Stimulated activated naive B cell treated with anti-CD40 and anti-IgM and Interleukin-4, amounts not matched to agents 10 μg/mL and 1 μg/mL and 100 μg/mL, for 72 hours (primary cell): ENCODE results near the gene ITPR2.

Experiments
- ATAC-seq, 2 donors: fragments of 150-1000 bp; cut with Tn5 transposase; replicated peaks; 2 replicates each; pipeline ENCODE4 v1.10.0; 2021; ENCODE audit warnings: moderate library complexity in 1 of 2
- DNase-seq: peaks from one replicate; pipeline ENCODE4 v3.0.0; 2021
- H3K27ac Mint-ChIP-seq: one replicate; pipeline ENCODE4 v1.8.0; 2022; ENCODE audit warnings: mild to moderate bottlenecking, mixed read lengths
- H3K27me3 Mint-ChIP-seq, 2 donors: one replicate each; pipeline ENCODE4 v1.8.0; 2022; ENCODE audit warnings: mixed read lengths in 2 of 2
- H3K36me3 Mint-ChIP-seq, 2 donors: one replicate each; pipeline ENCODE4 v1.8.0; 2022; ENCODE audit warnings: mixed read lengths in 2 of 2, mild to moderate bottlenecking in 1 of 2
- H3K4me1 Mint-ChIP-seq, 2 donors: one replicate each; pipeline ENCODE4 v1.8.0; 2022; ENCODE audit warnings: mixed read lengths in 2 of 2, mild to moderate bottlenecking in 1 of 2
- H3K4me3 Mint-ChIP-seq, 2 donors: one replicate each; pipeline ENCODE4 v1.8.0; 2022; ENCODE audit warnings: mild to moderate bottlenecking in 2 of 2, mixed read lengths in 2 of 2, moderate library complexity in 1 of 2
- H3K9me3 Mint-ChIP-seq, 2 donors: one replicate each; pipeline ENCODE4 v1.8.0; 2022; ENCODE audit warnings: mixed read lengths in 2 of 2, mild to moderate bottlenecking in 1 of 2

Gene ITPR2

DNA sequence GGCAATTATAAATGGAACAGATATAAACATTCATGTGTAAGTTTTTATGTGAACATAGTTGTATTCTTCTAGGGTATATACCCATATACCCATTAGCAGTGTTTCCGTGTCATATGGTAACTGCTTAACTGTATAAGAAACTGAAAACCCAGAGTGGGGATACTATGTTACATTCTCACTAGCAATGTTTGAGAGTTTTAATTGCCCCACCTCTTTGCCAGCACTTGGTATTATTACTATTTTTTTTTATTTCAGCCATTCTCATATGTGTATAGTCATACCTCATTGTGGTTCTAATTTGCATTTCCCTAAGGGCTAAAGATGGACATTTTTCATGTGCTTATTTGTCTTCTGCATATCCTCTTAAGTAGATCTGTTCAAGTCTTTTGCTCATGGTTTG lies 28.7 kb upstream of the ITPR2 start:
- H3K9me3 Mint-ChIP-seq = no peaks in the 10 kb centered on the region
- ATAC-seq (peak in 1 of 2 donors; percentile 23), DNase-seq (no peak)
- no peaks in the 10 kb centered on the region for H3K36me3 Mint-ChIP-seq
- H3K4me3 Mint-ChIP-seq = no peak overlapping the region
- peaks cover 0 to under 1% of the 10 kb centered on the region in 2 donors for H3K4me1 Mint-ChIP-seq
- peaks cover 0 to 8% of the 10 kb centered on the region in 2 donors for H3K27me3 Mint-ChIP-seq
- no peak overlapping the region for H3K27ac Mint-ChIP-seq

DNA sequence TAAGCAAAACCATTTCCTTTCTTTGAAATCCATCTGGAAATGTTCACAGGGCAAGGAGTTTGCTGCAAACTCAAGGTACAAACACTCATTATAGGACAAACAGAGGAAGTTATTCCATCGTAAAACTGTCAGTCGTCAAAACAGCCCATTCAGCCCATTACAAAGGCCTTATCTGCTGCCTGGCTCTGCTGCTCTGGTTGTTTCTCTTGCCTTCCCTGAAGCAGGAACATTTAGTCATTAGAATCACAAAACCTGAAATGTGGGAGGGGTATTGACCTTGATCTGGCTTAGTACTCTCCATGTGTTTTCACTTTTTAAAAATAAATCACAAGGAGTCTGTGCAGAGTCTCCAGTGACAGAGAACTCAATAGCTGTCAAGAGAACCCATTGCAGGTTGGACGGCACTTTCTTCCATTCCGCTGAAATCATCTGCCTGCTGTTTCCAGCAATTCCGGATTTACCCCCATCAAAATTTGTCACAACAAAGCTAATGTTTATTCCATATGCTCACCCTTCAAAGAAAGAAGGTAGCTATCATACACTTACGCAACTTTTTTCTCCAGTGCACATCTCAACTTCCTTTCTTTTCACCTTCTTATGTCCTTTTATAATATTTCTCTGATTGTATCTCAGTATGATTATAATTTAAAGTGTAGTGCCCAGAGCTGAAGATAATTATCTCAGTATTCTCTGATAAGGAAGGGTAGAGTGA lies 24.6 kb upstream of the ITPR2 start:
- ATAC-seq (no peak), DNase-seq (no peak)
- H3K27ac Mint-ChIP-seq = no peak overlapping the region
- H3K9me3 Mint-ChIP-seq = no peaks in the 10 kb centered on the region
- H3K4me3 Mint-ChIP-seq = no peak overlapping the region
- H3K36me3 Mint-ChIP-seq = no peaks in the 10 kb centered on the region
- peaks cover 0 to 1% of the 10 kb centered on the region in 2 donors for H3K4me1 Mint-ChIP-seq
- no peaks in the 10 kb centered on the region for H3K27me3 Mint-ChIP-seq

DNA sequence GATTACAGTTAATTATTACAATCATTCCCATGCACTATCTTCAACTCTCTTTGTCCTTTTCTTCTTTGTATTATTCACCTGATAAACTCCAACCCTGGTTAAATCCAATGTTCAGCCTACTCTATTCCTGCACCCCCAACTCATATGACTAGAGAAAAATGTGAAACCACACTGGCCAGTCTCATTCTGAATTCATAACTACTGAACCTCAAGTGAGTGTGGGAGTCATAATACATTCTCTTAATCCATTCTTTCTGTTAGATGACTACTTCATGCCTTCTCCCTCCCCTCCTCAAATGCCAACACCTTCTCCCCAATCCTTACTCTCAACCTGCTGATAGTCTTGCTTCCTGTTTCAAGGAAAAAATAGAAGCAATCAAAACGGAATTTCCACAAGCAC lies 22.3 kb upstream of the ITPR2 start:
- Mint-ChIP-seq H3K4me3 (no peak overlapping the region), H3K9me3 (no peaks in the 10 kb centered on the region), H3K4me1 (peaks cover 0 to 1% of the 10 kb centered on the region in 2 donors), H3K27me3 (no peaks in the 10 kb centered on the region), H3K27ac (no peak overlapping the region), H3K36me3 (no peaks in the 10 kb centered on the region)
- no peak for DNase-seq
- no peak for ATAC-seq

DNA sequence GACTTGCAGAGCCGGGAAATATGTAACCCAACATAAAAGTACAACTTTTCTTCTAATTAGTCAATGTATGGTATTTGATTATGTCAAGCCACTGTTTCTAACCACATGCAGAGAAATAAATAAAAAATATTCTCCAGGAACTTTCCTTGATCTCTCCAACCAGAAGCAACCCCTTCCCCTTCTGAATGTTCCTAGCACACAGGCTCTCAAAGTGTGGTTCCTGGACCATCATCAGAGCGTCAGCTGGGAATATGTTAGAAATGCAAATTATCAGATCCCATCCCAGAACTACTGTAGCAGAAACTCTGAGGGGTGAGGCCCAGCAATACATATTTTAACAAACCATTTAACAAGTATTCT lies 21.0 kb upstream of the ITPR2 start:
- DNase-seq (no peak), ATAC-seq (no peak)
- no peak overlapping the region for H3K4me3 Mint-ChIP-seq
- H3K27me3 Mint-ChIP-seq = no peaks in the 10 kb centered on the region
- H3K36me3 Mint-ChIP-seq = no peaks in the 10 kb centered on the region
- H3K9me3 Mint-ChIP-seq = no peaks in the 10 kb centered on the region
- H3K27ac Mint-ChIP-seq = no peak overlapping the region
- peaks cover 0 to 1% of the 10 kb centered on the region in 2 donors for H3K4me1 Mint-ChIP-seq

DNA sequence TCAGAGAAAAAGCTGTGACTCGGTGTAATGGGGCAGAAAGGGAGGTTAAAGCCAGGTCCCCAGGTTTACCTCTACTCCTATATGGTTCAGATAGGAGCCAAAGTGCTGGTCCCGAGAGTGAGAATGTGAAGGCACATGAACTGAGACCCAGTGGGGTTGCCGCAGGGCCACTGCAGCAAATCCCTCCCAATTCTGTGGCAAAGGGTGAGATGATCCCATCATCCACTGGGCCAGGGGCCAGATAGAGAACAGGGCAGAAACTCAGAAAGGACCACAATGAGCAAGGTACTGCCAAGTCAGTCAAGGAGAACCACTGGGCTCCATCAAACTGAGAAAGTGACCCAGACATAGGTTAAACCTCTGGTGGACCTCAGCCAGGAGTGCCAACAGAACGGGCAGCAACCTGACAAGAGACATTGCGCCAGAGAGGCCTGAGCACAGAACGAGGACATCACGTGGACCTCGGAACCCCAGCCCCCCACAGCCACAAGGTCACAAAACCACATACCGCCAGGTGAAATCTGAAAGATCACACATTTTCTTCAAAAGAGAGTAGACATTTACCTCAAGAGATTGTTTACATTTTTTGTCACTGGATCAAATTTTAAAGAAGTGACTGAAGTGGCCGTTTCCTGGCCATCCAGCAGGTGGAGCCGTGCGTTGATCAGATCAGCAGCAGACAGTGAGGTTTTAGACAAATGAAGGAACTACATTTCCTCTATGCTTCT lies 20.5 kb upstream of the ITPR2 start:
- ATAC-seq = peak; percentile 88 to 92

DNA sequence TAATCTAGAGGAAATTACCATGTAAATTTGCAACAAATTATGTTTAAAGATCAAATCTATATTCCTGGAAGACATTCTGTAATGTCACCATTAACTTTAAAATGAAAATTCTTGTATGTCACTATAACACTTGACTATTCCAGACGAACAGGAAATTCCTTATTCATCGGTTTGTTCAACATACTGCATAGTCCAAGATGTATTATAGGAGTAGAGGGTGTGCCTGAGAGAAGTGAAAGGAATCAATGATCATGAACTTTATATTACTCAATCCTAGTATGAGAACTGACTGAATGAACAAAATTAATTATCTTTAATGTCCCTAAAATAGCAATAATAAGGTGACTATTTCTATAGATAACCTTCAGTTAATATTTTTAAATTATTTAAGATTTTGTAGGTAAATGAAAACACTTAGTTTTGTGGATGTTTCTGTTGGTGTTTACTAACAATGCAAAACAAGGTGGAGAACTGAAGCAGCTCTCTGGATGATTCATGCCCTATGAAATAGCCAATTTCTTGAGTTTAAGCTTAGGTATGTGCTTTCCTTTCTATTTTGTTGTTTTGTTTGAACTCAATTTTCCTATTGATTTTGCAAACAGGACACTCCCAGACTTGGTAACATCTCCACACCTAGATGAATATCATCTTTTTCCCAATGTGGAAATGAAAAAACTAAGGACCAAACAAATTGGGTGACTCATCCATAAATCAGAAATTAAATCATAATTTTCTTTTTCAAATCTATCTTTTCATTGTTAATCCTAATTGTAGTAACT lies 18.2 kb upstream of the ITPR2 start:
- H3K27ac Mint-ChIP-seq = no peak overlapping the region
- H3K4me1 Mint-ChIP-seq = peaks cover 6 to 7% of the 10 kb centered on the region in 2 donors
- H3K36me3 Mint-ChIP-seq = no peaks in the 10 kb centered on the region
- no peaks in the 10 kb centered on the region for H3K27me3 Mint-ChIP-seq
- H3K4me3 Mint-ChIP-seq = no peak overlapping the region
- no peak for DNase-seq
- peaks cover 0 to 1% of the 10 kb centered on the region in 2 donors for H3K9me3 Mint-ChIP-seq
- no peak for ATAC-seq

More for the DNA sequence above, 20.5 kb upstream of the ITPR2 start:
- H3K36me3 Mint-ChIP-seq = no peaks in the 10 kb centered on the region
- peak; percentile 48 for DNase-seq
- no peaks in the 10 kb centered on the region for H3K27me3 Mint-ChIP-seq
- no peaks in the 10 kb centered on the region for H3K9me3 Mint-ChIP-seq
- H3K4me1 Mint-ChIP-seq = peaks cover 0 to 1% of the 10 kb centered on the region in 2 donors
- H3K27ac Mint-ChIP-seq = peak overlapping the region; percentile 25
- no peak overlapping the region for H3K4me3 Mint-ChIP-seq

DNA sequence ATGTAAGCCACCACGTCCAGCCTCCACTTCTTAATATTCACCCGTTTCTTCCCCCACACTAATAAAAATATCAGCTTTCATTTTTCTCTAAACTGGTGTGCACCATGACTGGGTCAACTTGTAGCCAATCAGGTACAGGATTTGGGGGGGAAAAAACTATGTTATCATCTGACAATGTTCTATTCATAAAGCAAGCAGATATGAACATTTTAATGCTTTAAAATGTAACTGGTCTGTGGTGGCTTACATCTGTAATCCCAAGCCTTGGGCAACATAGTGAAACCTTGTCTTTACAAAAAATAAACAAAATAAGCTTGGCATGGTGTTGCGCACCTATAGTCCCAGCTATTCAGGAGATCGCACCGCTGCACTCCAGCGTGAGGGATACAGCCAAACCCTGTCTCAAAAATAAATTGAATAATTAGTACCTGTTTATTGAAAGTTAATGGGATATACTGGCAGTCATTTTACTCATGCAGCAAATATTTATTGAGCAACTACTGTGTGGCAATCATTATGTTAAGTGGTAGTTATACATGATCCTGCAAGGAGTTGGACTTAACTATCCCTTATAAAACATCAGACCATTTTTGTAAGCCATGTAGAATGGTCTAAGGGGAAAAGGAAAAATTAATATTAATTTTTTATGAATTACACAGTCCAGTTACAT lies 15.3 kb upstream of the ITPR2 start:
- Mint-ChIP-seq H3K9me3 (peaks cover 0 to 1% of the 10 kb centered on the region in 2 donors), H3K27ac (no peak overlapping the region), H3K27me3 (no peaks in the 10 kb centered on the region), H3K4me3 (no peak overlapping the region), H3K4me1 (peaks cover 9 to 10% of the 10 kb centered on the region in 2 donors), H3K36me3 (no peaks in the 10 kb centered on the region)
- DNase-seq (no peak), ATAC-seq (no peak)

DNA sequence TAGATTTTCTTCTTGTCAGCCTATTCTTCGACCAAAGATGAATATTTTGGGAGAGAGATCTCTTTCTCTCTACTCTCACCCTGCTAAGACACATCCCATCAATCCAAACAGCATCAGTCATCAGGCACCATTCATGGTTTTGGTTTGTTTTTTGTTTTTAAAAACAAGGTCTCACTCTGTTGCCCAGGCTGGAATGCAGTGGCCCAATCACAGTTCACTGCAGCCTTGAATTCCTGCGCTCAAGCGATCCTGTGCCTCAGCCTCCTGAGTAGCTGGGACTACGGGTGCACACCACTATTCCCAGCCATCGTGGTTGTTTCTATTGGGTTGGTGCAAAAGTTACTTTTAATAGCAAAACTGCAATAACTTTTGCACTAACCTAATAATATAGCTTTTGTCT lies 14.4 kb upstream of the ITPR2 start:
- H3K27ac Mint-ChIP-seq = no peak overlapping the region
- no peak overlapping the region for H3K4me3 Mint-ChIP-seq
- H3K4me1 Mint-ChIP-seq = peaks cover 9 to 10% of the 10 kb centered on the region in 2 donors
- no peaks in the 10 kb centered on the region for H3K36me3 Mint-ChIP-seq
- no peak for DNase-seq
- ATAC-seq = no peak
- H3K27me3 Mint-ChIP-seq = no peaks in the 10 kb centered on the region
- peaks cover 0 to 1% of the 10 kb centered on the region in 2 donors for H3K9me3 Mint-ChIP-seq

DNA sequence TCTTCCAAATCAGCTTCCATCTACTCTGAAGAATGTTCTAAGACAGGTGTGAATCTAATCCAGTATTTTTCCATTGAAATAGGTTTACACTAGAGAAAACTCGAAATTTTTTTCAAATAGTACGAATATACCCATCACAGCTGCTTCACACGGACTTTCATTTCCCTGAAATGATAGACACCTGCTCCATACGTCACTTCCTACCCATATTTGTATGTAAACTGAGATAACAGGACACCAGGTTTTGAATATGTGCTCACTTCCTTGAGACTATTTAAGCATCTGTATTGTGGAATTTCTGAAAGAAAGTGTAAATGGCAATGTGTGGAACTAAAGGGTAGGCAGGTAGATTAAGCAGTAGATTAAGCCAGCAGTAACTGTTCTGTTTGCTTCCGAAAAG lies 13.4 kb upstream of the ITPR2 start:
- H3K36me3 Mint-ChIP-seq = no peaks in the 10 kb centered on the region
- H3K27me3 Mint-ChIP-seq = no peaks in the 10 kb centered on the region
- peak overlapping the region; percentile 81 for H3K27ac Mint-ChIP-seq
- ATAC-seq (peak; percentile 72 to 79), DNase-seq (no peak)
- H3K9me3 Mint-ChIP-seq = peaks cover 0 to 1% of the 10 kb centered on the region in 2 donors
- H3K4me1 Mint-ChIP-seq = peaks cover 9 to 10% of the 10 kb centered on the region in 2 donors
- peak overlapping the region; percentile 56 to 67 for H3K4me3 Mint-ChIP-seq

DNA sequence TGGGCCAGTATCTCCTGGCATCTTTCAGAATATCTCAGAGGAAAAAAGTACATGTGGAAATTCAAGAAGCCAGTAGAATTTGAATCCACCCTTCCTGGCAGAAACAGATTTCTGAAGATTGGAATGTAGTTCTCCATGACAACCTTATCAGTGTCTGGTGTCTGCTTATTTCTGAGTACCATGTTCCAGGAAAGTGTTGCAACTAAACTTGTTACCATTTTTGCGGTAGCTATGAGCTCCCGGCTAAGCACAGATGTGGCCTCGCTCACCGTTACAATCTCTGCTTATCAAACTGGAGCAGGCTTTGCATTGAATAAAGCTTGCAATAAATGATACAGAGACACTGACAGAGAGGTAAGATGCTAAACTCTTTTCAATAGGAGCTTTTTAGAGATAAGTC lies 13.0 kb upstream of the ITPR2 start:
- H3K4me3 Mint-ChIP-seq = peak overlapping the region; percentile 56 to 67
- peaks cover 9 to 10% of the 10 kb centered on the region in 2 donors for H3K4me1 Mint-ChIP-seq
- no peaks in the 10 kb centered on the region for H3K27me3 Mint-ChIP-seq
- ATAC-seq (peak; percentile 29 to 31), DNase-seq (no peak)
- peaks cover 0 to 1% of the 10 kb centered on the region in 2 donors for H3K9me3 Mint-ChIP-seq
- H3K27ac Mint-ChIP-seq = peak overlapping the region; percentile 81
- no peaks in the 10 kb centered on the region for H3K36me3 Mint-ChIP-seq

DNA sequence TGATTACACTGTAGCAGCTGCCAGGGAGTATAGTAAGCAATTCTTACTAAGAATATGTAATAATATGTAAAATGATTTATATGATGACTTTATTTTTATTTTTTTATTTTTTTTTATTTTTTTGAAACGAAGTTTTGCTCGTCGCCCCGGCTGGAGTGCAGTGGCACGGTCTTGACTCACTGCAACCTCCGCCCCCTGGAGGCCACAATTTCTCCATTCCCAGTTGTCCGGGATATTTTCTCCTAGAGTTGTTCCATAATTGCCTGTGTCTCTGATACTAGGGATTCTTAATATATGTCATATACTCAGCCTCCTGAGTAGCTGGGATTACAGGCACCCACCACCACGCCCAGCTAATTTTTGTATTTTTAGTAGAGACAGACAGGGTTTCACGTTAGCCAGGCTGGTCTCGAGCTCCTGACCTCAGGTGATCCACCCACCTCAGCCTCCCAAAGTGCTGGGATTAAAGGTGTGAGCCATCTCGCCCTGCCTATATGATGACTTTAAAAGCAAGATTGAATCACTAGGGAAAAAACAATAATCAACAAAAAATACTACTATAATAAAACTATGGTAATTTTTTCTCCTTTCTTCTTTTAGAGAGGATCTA lies 12.2 kb upstream of the ITPR2 start:
- ATAC-seq = no peak
- H3K27ac Mint-ChIP-seq = no peak overlapping the region
- peaks cover 9 to 10% of the 10 kb centered on the region in 2 donors for H3K4me1 Mint-ChIP-seq
- H3K4me3 Mint-ChIP-seq = no peak overlapping the region
- DNase-seq = no peak
- H3K27me3 Mint-ChIP-seq = no peaks in the 10 kb centered on the region
- H3K9me3 Mint-ChIP-seq = peaks cover 0 to 1% of the 10 kb centered on the region in 2 donors
- no peaks in the 10 kb centered on the region for H3K36me3 Mint-ChIP-seq

DNA sequence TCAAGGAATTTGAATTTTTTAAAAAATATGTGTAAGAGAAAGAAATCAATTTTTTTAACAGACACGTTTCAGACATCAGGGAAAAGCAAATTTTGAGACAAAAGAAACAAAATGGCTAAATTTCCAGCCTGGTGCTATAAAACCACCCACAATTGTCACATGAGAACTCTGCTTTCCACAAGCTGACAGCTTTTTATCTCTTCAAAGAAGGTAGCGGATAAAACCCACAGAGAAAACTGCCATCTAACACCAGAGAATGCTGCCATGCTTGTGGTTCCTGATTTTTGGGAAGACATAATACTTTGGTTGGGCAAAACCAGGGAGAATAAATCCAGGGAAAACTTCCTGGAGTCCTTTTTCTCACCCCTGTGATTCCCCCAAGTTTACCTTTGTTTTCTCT lies 10.3 kb upstream of the ITPR2 start:
- Mint-ChIP-seq H3K4me3 (no peak overlapping the region), H3K36me3 (no peaks in the 10 kb centered on the region), H3K27ac (no peak overlapping the region), H3K4me1 (peaks cover 9 to 10% of the 10 kb centered on the region in 2 donors), H3K27me3 (no peaks in the 10 kb centered on the region), H3K9me3 (peaks cover 0 to 1% of the 10 kb centered on the region in 2 donors)
- ATAC-seq (no peak), DNase-seq (no peak)

DNA sequence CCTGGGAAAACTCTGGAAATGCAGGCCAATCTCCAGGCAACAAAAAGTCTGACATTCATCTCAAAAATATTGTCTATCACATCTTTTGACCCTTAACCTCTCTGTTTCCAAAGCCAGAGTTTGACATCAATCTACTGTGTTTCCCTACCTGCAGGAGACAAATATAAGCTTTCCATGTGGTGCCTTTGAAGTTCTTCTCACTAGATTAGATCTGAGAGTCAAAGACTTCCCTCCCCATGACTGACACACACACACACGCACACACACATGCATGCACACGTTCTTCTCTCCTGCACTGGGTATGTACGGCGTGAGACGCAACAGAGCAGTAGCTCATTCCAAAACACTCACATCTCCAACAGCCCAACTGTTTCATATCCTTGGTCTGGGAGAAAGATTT lies 8.1 kb upstream of the ITPR2 start:
- DNase-seq (no peak), ATAC-seq (no peak)
- peaks cover 2 to 3% of the 10 kb centered on the region in 2 donors for H3K4me1 Mint-ChIP-seq
- no peak overlapping the region for H3K4me3 Mint-ChIP-seq
- H3K36me3 Mint-ChIP-seq = no peaks in the 10 kb centered on the region
- H3K27me3 Mint-ChIP-seq = no peaks in the 10 kb centered on the region
- no peaks in the 10 kb centered on the region for H3K9me3 Mint-ChIP-seq
- no peak overlapping the region for H3K27ac Mint-ChIP-seq

DNA sequence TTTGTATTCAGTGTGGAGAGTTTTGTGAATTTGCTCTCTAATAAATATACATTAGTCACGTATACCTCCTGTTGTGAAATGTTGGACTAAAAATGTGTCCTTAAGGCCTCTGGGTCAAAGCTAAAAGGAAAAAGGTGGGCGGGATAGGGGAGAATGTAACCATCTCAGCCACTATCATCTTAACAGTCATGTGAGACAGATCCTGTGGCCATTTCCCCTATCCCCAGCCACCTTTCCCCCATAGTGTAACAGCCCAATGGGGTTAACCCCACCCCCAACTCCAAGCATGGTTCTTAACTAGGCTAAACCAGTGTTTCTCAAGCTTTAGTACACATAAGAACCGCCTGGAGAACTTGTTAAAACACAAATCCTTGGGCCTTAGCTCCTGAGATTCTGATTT lies 6.5 kb upstream of the ITPR2 start:
- no peaks in the 10 kb centered on the region for H3K4me1 Mint-ChIP-seq
- ATAC-seq (no peak), DNase-seq (no peak)
- H3K4me3 Mint-ChIP-seq = no peak overlapping the region
- H3K9me3 Mint-ChIP-seq = no peaks in the 10 kb centered on the region
- no peaks in the 10 kb centered on the region for H3K36me3 Mint-ChIP-seq
- H3K27ac Mint-ChIP-seq = no peak overlapping the region
- H3K27me3 Mint-ChIP-seq = no peaks in the 10 kb centered on the region
